ENCODE data around the gene HOXB2.

Gene HOXB2

DNA sequence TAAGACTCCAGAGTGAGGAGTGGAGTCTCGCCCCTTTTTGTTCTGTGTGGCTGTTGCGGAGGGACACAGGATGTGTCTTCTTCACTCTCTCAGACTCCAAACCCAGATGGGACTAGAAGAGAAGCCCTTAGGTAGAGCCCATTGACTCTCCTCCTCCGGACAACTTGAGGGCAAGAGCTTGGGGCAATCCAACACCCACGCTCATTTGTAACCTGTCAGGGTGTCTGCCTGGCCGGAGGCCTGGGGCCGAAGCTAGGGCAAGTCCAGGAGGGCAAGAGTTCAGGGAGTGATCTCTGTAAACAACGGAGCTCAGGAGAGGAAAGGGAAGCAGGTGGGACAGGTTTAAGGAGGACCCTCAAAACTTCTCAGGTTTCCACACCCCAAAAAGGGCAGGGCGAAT, 12.6 kb downstream of the HOXB2 start:
- ATAC-seq: no peak
- TF ChIP-seq, protein P1, sequence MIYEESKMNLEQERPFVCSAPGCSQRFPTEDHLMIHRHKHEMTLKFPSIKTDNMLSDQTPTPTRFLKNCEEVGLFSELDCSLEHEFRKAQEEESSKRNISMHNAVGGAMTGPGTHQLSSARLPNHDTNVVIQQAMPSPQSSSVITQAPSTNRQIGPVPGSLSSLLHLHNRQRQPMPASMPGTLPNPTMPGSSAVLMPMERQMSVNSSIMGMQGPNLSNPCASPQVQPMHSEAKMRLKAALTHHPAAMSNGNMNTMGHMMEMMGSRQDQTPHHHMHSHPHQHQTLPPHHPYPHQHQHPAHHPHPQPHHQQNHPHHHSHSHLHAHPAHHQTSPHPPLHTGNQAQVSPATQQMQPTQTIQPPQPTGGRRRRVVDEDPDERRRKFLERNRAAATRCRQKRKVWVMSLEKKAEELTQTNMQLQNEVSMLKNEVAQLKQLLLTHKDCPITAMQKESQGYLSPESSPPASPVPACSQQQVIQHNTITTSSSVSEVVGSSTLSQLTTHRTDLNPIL (CRISPR knock-in tag; IDR thresholded peaks at IDR 0.05; ENCODE audit: low read depth): no peak
- TF ChIP-seq, protein P2, sequence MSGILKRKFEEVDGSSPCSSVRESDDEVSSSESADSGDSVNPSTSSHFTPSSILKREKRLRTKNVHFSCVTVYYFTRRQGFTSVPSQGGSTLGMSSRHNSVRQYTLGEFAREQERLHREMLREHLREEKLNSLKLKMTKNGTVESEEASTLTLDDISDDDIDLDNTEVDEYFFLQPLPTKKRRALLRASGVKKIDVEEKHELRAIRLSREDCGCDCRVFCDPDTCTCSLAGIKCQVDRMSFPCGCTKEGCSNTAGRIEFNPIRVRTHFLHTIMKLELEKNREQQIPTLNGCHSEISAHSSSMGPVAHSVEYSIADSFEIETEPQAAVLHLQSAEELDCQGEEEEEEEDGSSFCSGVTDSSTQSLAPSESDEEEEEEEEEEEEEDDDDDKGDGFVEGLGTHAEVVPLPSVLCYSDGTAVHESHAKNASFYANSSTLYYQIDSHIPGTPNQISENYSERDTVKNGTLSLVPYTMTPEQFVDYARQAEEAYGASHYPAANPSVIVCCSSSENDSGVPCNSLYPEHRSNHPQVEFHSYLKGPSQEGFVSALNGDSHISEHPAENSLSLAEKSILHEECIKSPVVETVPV (CRISPR knock-in tag; IDR thresholded peaks at IDR 0.05): no peak
- TF ChIP-seq ARNTL (CRISPR knock-in tag; IDR thresholded peaks at IDR 0.05; ENCODE audit: borderline replicate concordance, low read depth) (no peak), ZFP30 (CRISPR knock-in tag; IDR thresholded peaks at IDR 0.05) (no peak), TCF4 (CRISPR knock-in tag; IDR thresholded peaks at IDR 0.05; ENCODE audit: borderline replicate concordance) (no peak), SNAI2 (CRISPR knock-in tag; IDR thresholded peaks at IDR 0.05) (no peak), ISL1 (CRISPR knock-in tag; IDR thresholded peaks at IDR 0.05) (no peak), TOX (CRISPR knock-in tag; IDR thresholded peaks at IDR 0.05; ENCODE audit: borderline replicate concordance) (no peak)

DNA sequence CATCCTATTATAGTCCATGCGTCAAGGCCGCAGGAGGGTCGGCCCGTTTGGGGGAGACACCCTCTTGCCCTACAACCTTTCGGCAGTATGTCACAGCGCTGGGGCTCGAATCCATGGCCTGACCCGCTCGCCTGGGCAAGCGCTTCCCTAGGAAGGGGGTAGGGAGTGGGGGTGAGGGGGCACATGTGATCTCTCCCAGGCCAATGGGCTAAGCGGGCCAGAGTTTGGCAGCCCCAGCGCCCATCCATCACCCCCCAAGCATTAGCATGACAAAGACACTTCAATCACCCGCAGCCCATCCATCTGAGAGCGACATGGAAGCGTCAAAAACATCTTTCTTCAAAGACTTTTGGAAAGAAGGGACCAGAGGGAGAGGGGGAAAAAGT, 14.0 kb downstream of the HOXB2 start, which contains the start of gene HOXB1:
Gene HOXB1, minus strand, starts transcription at position 125 of the 386 bp plus-strand sequence. Its CDS starts 107 bp downstream, at position 18.
- no peak for ATAC-seq
- no peak for TF ChIP-seq BACH2 (CRISPR knock-in tag; IDR thresholded peaks at IDR 0.05; ENCODE audit: borderline replicate concordance)
- TF ChIP-seq, protein P3, sequence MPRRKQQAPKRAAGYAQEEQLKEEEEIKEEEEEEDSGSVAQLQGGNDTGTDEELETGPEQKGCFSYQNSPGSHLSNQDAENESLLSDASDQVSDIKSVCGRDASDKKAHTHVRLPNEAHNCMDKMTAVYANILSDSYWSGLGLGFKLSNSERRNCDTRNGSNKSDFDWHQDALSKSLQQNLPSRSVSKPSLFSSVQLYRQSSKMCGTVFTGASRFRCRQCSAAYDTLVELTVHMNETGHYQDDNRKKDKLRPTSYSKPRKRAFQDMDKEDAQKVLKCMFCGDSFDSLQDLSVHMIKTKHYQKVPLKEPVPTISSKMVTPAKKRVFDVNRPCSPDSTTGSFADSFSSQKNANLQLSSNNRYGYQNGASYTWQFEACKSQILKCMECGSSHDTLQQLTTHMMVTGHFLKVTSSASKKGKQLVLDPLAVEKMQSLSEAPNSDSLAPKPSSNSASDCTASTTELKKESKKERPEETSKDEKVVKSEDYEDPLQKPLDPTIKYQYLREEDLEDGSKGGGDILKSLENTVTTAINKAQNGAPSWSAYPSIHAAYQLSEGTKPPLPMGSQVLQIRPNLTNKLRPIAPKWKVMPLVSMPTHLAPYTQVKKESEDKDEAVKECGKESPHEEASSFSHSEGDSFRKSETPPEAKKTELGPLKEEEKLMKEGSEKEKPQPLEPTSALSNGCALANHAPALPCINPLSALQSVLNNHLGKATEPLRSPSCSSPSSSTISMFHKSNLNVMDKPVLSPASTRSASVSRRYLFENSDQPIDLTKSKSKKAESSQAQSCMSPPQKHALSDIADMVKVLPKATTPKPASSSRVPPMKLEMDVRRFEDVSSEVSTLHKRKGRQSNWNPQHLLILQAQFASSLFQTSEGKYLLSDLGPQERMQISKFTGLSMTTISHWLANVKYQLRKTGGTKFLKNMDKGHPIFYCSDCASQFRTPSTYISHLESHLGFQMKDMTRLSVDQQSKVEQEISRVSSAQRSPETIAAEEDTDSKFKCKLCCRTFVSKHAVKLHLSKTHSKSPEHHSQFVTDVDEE (CRISPR knock-in tag; IDR thresholded peaks at IDR 0.05): no peak
- no peak for TF ChIP-seq RARB (CRISPR knock-in tag; IDR thresholded peaks at IDR 0.05)
- TF ChIP-seq, protein P4, sequence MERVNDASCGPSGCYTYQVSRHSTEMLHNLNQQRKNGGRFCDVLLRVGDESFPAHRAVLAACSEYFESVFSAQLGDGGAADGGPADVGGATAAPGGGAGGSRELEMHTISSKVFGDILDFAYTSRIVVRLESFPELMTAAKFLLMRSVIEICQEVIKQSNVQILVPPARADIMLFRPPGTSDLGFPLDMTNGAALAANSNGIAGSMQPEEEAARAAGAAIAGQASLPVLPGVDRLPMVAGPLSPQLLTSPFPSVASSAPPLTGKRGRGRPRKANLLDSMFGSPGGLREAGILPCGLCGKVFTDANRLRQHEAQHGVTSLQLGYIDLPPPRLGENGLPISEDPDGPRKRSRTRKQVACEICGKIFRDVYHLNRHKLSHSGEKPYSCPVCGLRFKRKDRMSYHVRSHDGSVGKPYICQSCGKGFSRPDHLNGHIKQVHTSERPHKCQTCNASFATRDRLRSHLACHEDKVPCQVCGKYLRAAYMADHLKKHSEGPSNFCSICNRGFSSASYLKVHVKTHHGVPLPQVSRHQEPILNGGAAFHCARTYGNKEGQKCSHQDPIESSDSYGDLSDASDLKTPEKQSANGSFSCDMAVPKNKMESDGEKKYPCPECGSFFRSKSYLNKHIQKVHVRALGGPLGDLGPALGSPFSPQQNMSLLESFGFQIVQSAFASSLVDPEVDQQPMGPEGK (CRISPR knock-in tag; IDR thresholded peaks at IDR 0.05; ENCODE audit: borderline replicate concordance): no peak
- no peak for TF ChIP-seq OSR1 (CRISPR knock-in tag; IDR thresholded peaks at IDR 0.05)
- no peak for TF ChIP-seq PPARA (CRISPR knock-in tag; IDR thresholded peaks at IDR 0.05; ENCODE audit: borderline replicate concordance)
- TF ChIP-seq ZFP3 (CRISPR knock-in tag; IDR thresholded peaks at IDR 0.05): no peak
- TF ChIP-seq ESRRG (CRISPR knock-in tag; IDR thresholded peaks at IDR 0.05): no peak
- no peak for TF ChIP-seq ARNTL (CRISPR knock-in tag; IDR thresholded peaks at IDR 0.05; ENCODE audit: borderline replicate concordance, low read depth)
- no peak for TF ChIP-seq TOX (CRISPR knock-in tag; IDR thresholded peaks at IDR 0.05; ENCODE audit: borderline replicate concordance)
- TF ChIP-seq, protein P5, sequence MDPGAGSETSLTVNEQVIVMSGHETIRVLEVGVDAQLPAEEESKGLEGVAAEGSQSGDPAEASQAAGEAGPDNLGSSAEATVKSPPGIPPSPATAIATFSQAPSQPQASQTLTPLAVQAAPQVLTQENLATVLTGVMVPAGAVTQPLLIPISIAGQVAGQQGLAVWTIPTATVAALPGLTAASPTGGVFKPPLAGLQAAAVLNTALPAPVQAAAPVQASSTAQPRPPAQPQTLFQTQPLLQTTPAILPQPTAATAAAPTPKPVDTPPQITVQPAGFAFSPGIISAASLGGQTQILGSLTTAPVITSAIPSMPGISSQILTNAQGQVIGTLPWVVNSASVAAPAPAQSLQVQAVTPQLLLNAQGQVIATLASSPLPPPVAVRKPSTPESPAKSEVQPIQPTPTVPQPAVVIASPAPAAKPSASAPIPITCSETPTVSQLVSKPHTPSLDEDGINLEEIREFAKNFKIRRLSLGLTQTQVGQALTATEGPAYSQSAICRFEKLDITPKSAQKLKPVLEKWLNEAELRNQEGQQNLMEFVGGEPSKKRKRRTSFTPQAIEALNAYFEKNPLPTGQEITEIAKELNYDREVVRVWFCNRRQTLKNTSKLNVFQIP (CRISPR knock-in tag; IDR thresholded peaks at IDR 0.05; ENCODE audit: borderline replicate concordance, low read depth): no peak
- no peak for TF ChIP-seq CSDC2 (CRISPR knock-in tag; IDR thresholded peaks at IDR 0.05)
- TF ChIP-seq ZNF565 (CRISPR knock-in tag; conservative IDR thresholded peaks at IDR 0.05; ENCODE audit: low read depth): no peak
- no peak for TF ChIP-seq ZNF70 (CRISPR knock-in tag; IDR thresholded peaks at IDR 0.05)
- TF ChIP-seq, protein P1 (CRISPR knock-in tag; IDR thresholded peaks at IDR 0.05; ENCODE audit: low read depth): no peak
- TF ChIP-seq, protein P2 (CRISPR knock-in tag; IDR thresholded peaks at IDR 0.05): no peak
- TF ChIP-seq ZNF8 (CRISPR knock-in tag; IDR thresholded peaks at IDR 0.05): no peak
- no peak for TF ChIP-seq GLIS3 (CRISPR knock-in tag; IDR thresholded peaks at IDR 0.05)
- TF ChIP-seq TCF4 (CRISPR knock-in tag; IDR thresholded peaks at IDR 0.05; ENCODE audit: borderline replicate concordance): no peak
- no peak for TF ChIP-seq ISL1 (CRISPR knock-in tag; IDR thresholded peaks at IDR 0.05)
